Colon (tissue), 2 donors: ENCODE data around the gene MIF4GD.
"Not testable (repeated sequence)": the region's sequence is repeated elsewhere in the genome, so short reads cannot be mapped to it uniquely, and the experiment has no call there.

Experiments
- FAIRE-seq: peaks from 2 replicates; lab custom pipeline; 2012; peaks lifted over from hg19 to GRCh38; lab: Jason Lieb, UNC
- donor health status: control.
- donor health status: control.

The MIF4GD gene

GRCh38 chr17:75260641-75261335, 10.2 kb downstream of the MIF4GD start:
- no peak for FAIRE-seq

GRCh38 chr17:75257228-75257627, 13.8 kb downstream of the MIF4GD start:
- not testable (repeated sequence) for FAIRE-seq

GRCh38 chr17:75255954-75256698, 14.9 kb downstream of the MIF4GD start:
- FAIRE-seq = not testable (repeated sequence)

GRCh38 chr17:75252039-75252816, 18.8 kb downstream of the MIF4GD start:
- no peak for FAIRE-seq

- FAIRE-seq = no peak
These were observed 21.0 kb downstream of the MIF4GD start for GRCh38 chr17:75250009-75250471.

- FAIRE-seq = no peak
These were observed 21.5 kb downstream of the MIF4GD start for GRCh38 chr17:75249564-75249963.

GRCh38 chr17:75246404-75246803, 24.6 kb downstream of the MIF4GD start:
- FAIRE-seq = no peak

- FAIRE-seq = no peak
These were observed 26.0 kb downstream of the MIF4GD start for GRCh38 chr17:75245011-75245410.

- no peak for FAIRE-seq
These were observed 26.7 kb downstream of the MIF4GD start for GRCh38 chr17:75244133-75244866.

- no peak for FAIRE-seq
These were observed 28.5 kb downstream of the MIF4GD start for GRCh38 chr17:75242461-75243042.

GRCh38 chr17:75241996-75242460, 29.0 kb downstream of the MIF4GD start:
- FAIRE-seq = no peak

GRCh38 chr17:75241502-75241901, 29.5 kb downstream of the MIF4GD start:
- no peak for FAIRE-seq

- no peak for FAIRE-seq
These were observed 29.9 kb downstream of the MIF4GD start for GRCh38 chr17:75241143-75241430.

GRCh38 chr17:75240394-75241142, 30.5 kb downstream of the MIF4GD start:
- no peak for FAIRE-seq

- FAIRE-seq = no peak
These were observed 31.1 kb downstream of the MIF4GD start for GRCh38 chr17:75239778-75240393.

GRCh38 chr17:75239214-75239613, 31.8 kb downstream of the MIF4GD start:
- no peak for FAIRE-seq

GRCh38 chr17:75238684-75239191, 32.3 kb downstream of the MIF4GD start:
- FAIRE-seq = no peak

- no peak for FAIRE-seq
These were observed 32.9 kb downstream of the MIF4GD start for GRCh38 chr17:75238020-75238580.

GRCh38 chr17:75237100-75238014, 33.7 kb downstream of the MIF4GD start:
- FAIRE-seq = no peak
